DND-41 (cell line): Measurements from ENCODE around the gene VIM.
A peak's percentile ranks its signal among the peaks of the same experiment; 100 is the strongest.

ENCODE experiments used
- ATAC-seq: fragments of 200-7000 bp; cut with Tn5 transposase; 3 replicates; pipeline ENCODE4 v1.9.1; 2021; ENCODE audit warnings: low read depth; ENCODE audit not compliant: insufficient read depth
- DNase-seq: peaks from one replicate; pipeline ENCODE4 v3.0.0-alpha.2; 2020
- H2AFZ ChIP-seq: 2 replicates; pipeline ENCODE4 v1.6.0; 2012; ENCODE audit warnings: low read depth, low read length
- H3K27ac ChIP-seq: 2 replicates; pipeline ENCODE4 v1.5.1; 2012; ENCODE audit warnings: low read length, inconsistent platforms
- H3K27me3 ChIP-seq: fragments of 200-600 bp; sonication (generic); 2 replicates; pipeline ENCODE4 v1.6.0; 2012; ENCODE audit warnings: low read length, mild to moderate bottlenecking, inconsistent platforms; ENCODE audit not compliant: insufficient read depth, poor library complexity
- H3K36me3 ChIP-seq: 2 replicates; pipeline ENCODE4 v1.5.1; 2012; ENCODE audit warnings: low read length, inconsistent platforms; ENCODE audit not compliant: insufficient read depth
- H3K4me1 ChIP-seq: 2 replicates; pipeline ENCODE4 v1.5.1; 2012; ENCODE audit warnings: mild to moderate bottlenecking, low read length; ENCODE audit not compliant: insufficient read depth
- H3K4me2 ChIP-seq: 2 replicates; pipeline ENCODE4 v1.6.0; 2012; ENCODE audit warnings: mild to moderate bottlenecking, moderate library complexity, low read length, inconsistent platforms; ENCODE audit not compliant: insufficient read depth
- H3K4me3 ChIP-seq, 2 experiments: fragments of 200-600 bp in 1 of 2; shearing (Covaris generic) in 1 of 2; 2 replicates each; pipeline ENCODE4 v1.5.1; 2012 to 2016; ENCODE audit warnings: inconsistent platforms in 2 of 2, low read length in 2 of 2, mild to moderate bottlenecking in 2 of 2, low read depth in 1 of 2, moderate library complexity in 1 of 2
- H3K79me2 ChIP-seq: 2 replicates; pipeline ENCODE4 v1.6.0; 2012; ENCODE audit warnings: low read length, inconsistent platforms; ENCODE audit not compliant: insufficient read depth
- H3K9ac ChIP-seq: 2 replicates; pipeline ENCODE4 v1.6.0; 2012; ENCODE audit warnings: low read depth, mild to moderate bottlenecking, inconsistent platforms, low read length, moderate library complexity
- H3K9me3 ChIP-seq: 2 replicates; pipeline ENCODE4 v1.5.1; 2012; ENCODE audit warnings: low read length, moderate library complexity, mild to moderate bottlenecking, inconsistent platforms; ENCODE audit not compliant: insufficient read depth, severe bottlenecking
- H4K20me1 ChIP-seq: 2 replicates; pipeline ENCODE4 v1.6.0; 2012; ENCODE audit warnings: low read length; ENCODE audit not compliant: insufficient read depth
- CTCF ChIP-seq: IDR thresholded peaks from 2 replicates; pipeline ENCODE4 v1.5.1; 2012; ENCODE audit warnings: borderline replicate concordance, low read length, moderate library complexity, mild to moderate bottlenecking; ENCODE audit not compliant: poor library complexity, severe bottlenecking; ENCODE audit errors: extremely low read depth
- EZH2 ChIP-seq: IDR thresholded peaks from 3 replicates; pipeline ENCODE4 v1.6.1; 2012; ENCODE audit warnings: borderline replicate concordance, low read depth, mild to moderate bottlenecking, moderate library complexity, low read length, inconsistent platforms; ENCODE audit not compliant: severe bottlenecking

Gene VIM

DNA sequence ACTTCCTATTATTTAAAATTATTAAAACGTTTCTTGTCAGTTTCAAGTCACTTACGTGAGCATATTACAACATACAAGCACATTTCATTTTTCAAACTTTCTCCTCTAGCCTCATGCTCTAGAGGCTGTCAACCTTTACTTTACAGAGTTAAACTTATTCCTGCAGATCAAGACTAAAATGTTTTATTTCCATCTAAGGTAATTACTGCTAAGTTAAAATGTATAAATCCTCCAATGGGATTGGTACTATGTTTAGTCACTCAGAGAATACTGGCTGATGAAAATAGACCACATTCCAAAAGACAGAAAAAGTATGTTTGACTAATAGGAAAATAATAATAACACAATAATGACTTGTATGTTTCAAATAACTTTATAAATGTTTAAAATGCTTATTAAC, 18.2 kb upstream of the VIM start:
- TF ChIP-seq EZH2 (no peak), CTCF (no peak)
- no peaks in the 10 kb centered on the region for H3K79me2 ChIP-seq
- DNase-seq, result no peak
- ATAC-seq, result no peak
- no peaks in the 10 kb centered on the region for H3K9me3 ChIP-seq
- no peak overlapping the region for H3K4me3 ChIP-seq
- no peaks in the 10 kb centered on the region for H3K36me3 ChIP-seq
- no peak overlapping the region for H2AFZ ChIP-seq
- H3K4me2 ChIP-seq, result no peak overlapping the region
- H3K27ac ChIP-seq, result no peak overlapping the region
- H3K9ac ChIP-seq, result no peak overlapping the region
- H3K4me1 ChIP-seq, result peaks cover 14% of the 10 kb centered on the region
- H4K20me1 ChIP-seq, result no peaks in the 10 kb centered on the region
- no peaks in the 10 kb centered on the region for H3K27me3 ChIP-seq

DNA sequence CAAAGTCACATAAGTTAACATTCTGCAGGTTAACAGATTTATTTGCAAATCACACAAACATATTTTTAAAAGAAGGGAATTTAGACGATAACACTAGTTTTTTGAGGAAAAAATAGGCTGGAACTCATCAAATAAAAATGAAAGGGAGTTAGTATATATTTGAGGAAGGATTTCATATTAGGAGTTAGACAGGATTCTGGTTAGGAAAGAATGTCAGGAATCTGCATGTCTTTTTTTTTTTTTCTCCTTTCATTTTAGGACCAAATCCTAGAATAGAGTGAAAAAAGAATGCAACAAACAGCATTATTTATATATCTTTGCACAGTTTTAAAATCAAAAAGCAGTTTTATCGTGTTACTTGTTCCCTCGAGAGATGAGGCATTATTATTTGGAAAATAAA, 17.7 kb upstream of the VIM start:
- Histone ChIP-seq H2AFZ (no peak overlapping the region), H3K27ac (no peak overlapping the region), H3K9ac (no peak overlapping the region), H3K79me2 (no peaks in the 10 kb centered on the region), H3K4me1 (peaks cover 14% of the 10 kb centered on the region), H3K36me3 (no peaks in the 10 kb centered on the region), H3K27me3 (no peaks in the 10 kb centered on the region), H3K4me3 (no peak overlapping the region), H3K9me3 (no peaks in the 10 kb centered on the region), H4K20me1 (no peaks in the 10 kb centered on the region), H3K4me2 (no peak overlapping the region)
- no peak for ATAC-seq
- TF ChIP-seq CTCF, result no peak
- TF ChIP-seq EZH2, result no peak
- DNase-seq, result no peak

DNA sequence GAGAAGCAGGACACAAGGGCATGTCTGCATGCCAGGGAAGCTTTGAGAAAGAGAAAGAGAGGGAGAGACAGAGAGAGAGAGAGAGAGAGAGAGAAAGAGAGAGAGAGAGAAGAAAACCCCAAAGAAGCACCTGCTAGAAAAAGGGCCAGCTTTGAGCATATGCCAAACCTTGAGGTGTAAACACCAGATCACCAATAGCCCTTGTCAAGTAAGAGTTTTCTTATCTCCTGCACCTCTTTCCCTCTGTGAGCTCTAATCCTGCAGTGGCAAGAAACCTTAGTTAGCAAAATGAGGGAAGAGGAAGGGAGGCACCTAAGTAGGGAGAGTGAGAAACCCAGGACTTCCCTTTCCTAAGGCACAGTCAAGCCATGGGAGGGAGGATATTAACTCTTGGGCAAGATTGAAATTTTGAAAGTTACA, 15.2 kb upstream of the VIM start:
- no peaks in the 10 kb centered on the region for H3K36me3 ChIP-seq
- no peak overlapping the region for H3K9ac ChIP-seq
- no peaks in the 10 kb centered on the region for H3K79me2 ChIP-seq
- H3K27ac ChIP-seq, result no peak overlapping the region
- DNase-seq, result no peak
- no peaks in the 10 kb centered on the region for H3K9me3 ChIP-seq
- H3K4me2 ChIP-seq, result no peak overlapping the region
- TF ChIP-seq CTCF (no peak), EZH2 (no peak)
- H3K4me3 ChIP-seq, result no peak overlapping the region
- H3K27me3 ChIP-seq, result no peaks in the 10 kb centered on the region
- H3K4me1 ChIP-seq, result peaks cover 9% of the 10 kb centered on the region
- no peaks in the 10 kb centered on the region for H4K20me1 ChIP-seq
- 0 out of 2 replicates have a peak overlapping the region, but pooled peaks have one; percentile 17 for H2AFZ ChIP-seq
- ATAC-seq, result peak; percentile 41; the same call in 1 of the 3 replicates

GRCh38 chr10:17213646-17214349, 14.2 kb upstream of the VIM start:
- H3K9me3 ChIP-seq, result no peaks in the 10 kb centered on the region
- H3K79me2 ChIP-seq, result no peaks in the 10 kb centered on the region
- H3K9ac ChIP-seq, result no peak overlapping the region
- H3K27me3 ChIP-seq, result no peaks in the 10 kb centered on the region
- H3K27ac ChIP-seq, result no peak overlapping the region
- no peak overlapping the region for H3K4me3 ChIP-seq
- DNase-seq, result no peak
- no peak overlapping the region for H3K4me2 ChIP-seq
- no peak for ATAC-seq
- TF ChIP-seq EZH2, result no peak
- no peak for TF ChIP-seq CTCF
- no peaks in the 10 kb centered on the region for H4K20me1 ChIP-seq
- H3K36me3 ChIP-seq, result no peaks in the 10 kb centered on the region
- no peak overlapping the region for H2AFZ ChIP-seq
- peaks cover 9% of the 10 kb centered on the region for H3K4me1 ChIP-seq
